ENCODE results near the gene TCF25. TPM values are rescaled to one million over a fixed set of nuclear protein-coding genes. Genes with fewer than 3 reads are reported as not detected.

Gene TCF25
- total RNA-seq, 1 experiment from 2014 or later: 153 TPM

DNA sequence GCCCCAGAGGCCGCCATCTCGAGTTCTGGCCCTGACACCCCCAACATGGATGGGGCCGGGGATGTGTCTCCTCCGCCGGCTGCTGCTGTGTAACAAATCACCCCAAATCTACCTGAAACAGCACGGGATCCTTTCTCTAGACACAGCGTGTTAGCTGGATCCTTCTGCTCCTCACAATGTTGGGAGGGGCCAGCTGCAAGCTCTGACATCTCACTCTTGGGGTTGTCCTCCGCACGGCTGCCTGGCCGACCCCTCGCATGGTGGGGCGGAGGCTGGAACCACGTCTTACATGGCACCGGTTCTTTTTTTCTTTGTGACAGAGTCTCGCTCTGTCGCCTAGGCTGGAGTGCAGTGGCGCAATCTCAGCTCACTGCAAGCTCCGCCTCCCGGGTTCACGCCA, 63.6 kb downstream of the TCF25 start:
- DNase-seq (ENCODE audit: low spot score): no peak

DNA sequence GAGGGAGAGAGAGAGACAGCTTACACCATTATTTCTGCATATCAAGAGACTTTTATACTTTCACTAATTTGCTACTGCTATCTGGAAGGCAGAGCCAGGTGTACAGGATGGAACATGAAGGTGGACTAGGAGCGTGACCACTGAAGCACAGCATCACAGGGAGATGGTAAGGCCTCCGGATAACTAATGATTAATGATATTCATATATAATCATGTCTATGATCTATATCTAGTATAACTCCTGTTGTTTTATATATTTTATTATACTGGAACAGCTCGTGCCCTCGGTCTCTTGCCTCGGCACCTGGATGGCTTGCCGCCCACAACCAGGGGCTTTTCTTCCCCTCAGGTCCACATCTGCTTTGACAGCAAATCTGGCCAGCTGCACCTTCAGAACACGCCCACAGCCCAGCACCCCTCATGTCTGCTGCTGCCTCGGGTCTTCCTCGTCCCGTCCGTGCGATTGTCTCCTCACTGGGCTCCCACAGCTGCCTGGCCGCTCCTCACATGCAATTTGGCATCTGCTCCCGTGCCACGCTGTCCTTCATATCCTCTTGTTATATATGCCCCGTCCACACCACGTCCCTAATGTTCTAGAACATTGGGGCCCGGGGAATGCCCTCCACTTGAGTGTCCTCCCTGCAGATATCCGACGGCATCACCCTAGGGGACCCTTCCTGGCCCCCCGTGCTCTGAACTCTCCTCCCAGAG, 64.9 kb downstream of the TCF25 start:
- DNase-seq (ENCODE audit: low spot score): no peak

DNA sequence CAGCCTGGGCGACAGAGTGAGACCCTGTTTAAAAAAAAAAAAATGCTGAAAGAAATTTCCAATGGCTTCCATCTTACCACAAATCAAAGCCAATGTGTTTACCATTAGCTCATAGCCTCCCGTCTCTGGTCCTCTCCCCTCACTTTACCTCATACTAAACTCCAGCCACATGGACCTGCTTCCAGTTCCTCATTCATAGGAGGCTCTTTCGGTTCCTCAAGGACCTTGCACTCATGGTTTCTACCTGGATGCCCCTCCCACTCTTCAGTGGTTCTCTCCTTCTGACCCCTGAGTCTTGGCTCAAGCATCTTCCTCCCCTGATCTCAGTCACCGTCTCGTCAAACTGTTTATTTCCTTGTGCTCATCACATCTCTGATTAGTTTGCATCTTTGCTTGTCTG, 71.4 kb downstream of the TCF25 start:
- DNase-seq (ENCODE audit: low spot score): no peak

DNA sequence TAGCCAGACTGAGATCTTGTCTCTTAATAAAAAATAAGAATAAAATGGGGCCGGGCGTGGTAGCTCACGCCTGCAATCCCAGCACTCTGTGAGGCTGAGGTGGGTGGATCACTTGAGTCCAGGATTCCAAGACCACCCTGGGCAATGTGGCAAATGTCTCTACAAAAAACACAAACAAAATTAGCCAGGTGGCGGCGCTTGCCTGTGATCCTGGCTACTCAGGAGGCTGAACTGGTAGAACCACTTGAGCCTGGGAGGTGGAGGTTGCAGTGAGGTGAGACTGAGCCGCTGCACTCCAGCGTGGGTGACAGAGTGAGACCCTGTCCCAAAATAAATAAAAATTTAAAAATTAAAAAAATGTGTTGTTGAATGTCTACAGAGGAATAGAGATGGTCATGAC, 72.3 kb downstream of the TCF25 start:
- no peak for DNase-seq (ENCODE audit: low spot score)

GRCh38 chr16:89946515-89946914, 73.1 kb downstream of the TCF25 start:
- DNase-seq (ENCODE audit: low spot score): no peak

DNA sequence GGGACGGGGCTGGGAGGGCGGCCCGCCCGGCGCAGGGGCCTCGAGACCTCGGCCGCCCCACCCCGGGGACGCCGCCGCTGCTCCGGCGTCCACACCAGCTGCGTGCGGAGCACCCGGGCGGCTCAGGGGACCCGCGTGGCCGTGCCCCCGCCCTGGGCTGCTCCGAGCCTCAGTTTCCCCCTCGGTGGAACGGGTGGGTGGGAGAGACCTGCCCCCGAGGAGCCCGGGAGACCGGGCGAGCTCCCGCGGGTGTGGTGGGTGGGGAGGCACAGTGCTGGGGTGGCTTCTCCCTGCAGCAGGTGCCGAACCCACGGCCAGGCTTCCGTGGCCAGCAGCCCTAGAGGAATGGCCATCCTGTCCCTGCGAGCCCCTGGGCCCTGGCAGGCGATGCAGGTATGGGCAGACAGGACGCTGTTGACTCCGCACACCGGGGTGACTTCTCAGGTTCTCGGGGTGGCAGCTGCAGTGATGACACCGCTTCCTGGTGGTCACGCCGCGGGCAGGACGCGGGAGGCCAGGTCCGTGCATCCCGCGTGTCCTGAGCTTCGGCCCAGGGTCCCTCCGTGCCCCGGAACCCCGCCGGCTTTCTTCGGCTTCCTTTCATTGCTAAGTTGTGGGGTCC, 75.8 kb downstream of the TCF25 start:
- DNase-seq (ENCODE audit: low spot score): no peak

DNA sequence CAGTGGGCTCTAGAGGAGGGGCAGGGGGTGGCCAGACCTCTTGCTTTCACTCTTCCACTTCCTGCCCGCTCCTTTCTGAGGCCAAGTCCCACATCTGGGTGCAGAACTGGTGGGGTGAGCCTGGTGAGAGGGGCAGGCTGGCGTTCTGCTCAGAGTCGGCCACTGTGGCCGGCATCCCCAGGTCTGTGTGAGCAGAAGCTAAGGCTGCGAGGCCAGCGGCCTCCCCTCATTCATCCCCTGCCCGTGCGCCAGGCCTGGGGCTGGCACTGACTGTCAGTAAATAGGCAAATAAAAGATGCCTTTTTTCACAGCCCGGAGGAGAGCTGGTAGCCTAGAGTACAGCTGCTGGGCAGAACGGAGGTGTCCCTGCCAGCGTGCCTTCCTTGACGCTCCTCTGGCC, 76.4 kb downstream of the TCF25 start:
- no peak for DNase-seq (ENCODE audit: low spot score)

- no peak for DNase-seq (ENCODE audit: low spot score)
Observed at GRCh38 chr16:89951509-89951908, 78.1 kb downstream of the TCF25 start.

DNA sequence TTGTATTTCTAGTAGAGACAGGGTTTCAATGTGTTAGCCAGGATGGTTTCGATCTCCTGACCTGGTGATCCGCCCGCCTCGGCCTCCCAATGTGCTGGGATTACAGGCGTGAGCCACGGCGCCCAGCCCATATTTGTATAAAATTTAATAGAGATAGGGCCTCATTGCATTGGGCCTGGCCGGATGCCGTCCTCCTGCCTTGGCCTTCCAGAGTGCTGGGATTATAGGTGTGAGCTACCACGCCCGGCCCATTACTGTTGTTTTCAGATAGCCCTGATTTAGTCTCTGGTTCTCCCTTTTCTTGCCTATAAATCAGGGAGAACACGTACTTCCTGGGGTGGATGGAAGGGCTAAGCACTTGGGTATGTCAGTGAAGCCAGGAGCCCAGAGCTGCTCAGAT, 78.7 kb downstream of the TCF25 start:
- no peak for DNase-seq (ENCODE audit: low spot score)

GRCh38 chr16:89952551-89952950, 79.2 kb downstream of the TCF25 start:
- no peak for DNase-seq (ENCODE audit: low spot score)

GRCh38 chr16:89953671-89954406, 80.4 kb downstream of the TCF25 start:
- no peak for DNase-seq (ENCODE audit: low spot score)

- DNase-seq (ENCODE audit: low spot score): no peak
Observed at GRCh38 chr16:89954462-89954861, 81.1 kb downstream of the TCF25 start.

DNA sequence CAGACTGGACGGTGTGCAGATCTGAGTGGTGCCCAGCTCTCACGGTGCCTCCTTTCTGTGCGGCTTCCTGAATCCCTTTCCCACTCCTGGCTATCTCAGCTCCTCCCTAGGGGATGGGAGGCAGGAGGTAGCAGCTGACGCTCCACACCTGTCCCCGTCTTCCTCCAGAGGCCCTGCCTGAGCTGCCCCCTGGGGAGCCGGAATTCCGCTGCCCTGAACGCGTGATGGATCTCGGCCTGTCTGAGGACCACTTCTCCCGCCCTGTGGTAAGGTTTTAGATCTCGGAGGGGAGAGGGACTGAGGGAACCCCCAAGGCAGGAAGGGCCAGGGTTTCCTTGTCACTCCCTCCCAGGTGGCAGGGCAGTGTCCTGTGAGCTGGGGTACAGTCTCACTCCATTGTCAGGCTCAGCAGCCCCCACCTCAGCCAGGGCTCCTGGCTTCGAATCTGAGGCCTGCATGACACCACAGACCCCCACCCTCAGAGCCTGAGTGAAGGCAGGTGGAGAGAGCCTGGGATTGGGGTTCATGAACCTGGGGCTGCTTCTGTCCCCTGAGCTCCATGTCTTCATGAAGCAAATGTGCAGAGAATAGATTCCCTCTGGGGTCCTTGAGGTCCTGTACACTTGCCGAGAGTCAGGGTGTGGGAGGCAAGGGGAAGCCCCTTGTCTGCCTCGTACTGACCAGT, 81.8 kb downstream of the TCF25 start:
- no peak for DNase-seq (ENCODE audit: low spot score)

DNA sequence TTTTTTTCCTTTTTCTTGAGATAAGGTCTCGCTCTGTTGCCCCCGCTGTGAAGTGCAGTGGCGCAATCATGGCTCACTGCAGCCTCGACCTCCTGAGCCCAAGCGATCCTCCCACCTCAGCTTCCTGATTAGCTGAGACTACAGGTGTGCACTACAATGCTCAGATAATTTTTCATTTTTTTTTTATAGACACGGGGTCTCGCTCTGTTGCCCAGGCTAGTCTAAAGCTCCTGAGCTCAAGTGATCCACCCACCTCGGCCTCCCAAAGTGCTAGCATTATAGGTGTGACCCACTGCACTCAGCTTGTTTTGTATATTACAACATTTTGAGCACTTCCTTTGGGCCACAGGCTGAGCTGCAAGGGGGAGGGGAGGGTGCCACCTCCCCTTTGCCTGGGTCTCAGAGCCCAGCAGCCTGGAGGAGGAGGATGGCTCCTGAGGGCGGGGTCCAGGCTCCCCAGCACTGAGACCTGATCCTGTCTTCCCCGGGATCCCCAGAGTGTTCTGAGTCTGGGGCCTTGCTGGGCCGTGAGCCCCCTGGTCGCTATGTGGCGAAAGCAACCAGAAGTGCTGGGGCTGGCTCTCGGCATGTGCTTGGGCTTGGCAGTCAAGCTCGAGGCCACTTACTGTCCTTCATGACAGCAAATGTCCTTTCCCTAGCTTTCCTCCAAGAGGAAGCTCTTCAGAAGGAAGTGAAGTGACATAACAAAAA, 83.3 kb downstream of the TCF25 start:
- no peak for DNase-seq (ENCODE audit: low spot score)

- no peak for DNase-seq (ENCODE audit: low spot score)
Observed at GRCh38 chr16:89957216-89957785, 83.9 kb downstream of the TCF25 start.

DNA sequence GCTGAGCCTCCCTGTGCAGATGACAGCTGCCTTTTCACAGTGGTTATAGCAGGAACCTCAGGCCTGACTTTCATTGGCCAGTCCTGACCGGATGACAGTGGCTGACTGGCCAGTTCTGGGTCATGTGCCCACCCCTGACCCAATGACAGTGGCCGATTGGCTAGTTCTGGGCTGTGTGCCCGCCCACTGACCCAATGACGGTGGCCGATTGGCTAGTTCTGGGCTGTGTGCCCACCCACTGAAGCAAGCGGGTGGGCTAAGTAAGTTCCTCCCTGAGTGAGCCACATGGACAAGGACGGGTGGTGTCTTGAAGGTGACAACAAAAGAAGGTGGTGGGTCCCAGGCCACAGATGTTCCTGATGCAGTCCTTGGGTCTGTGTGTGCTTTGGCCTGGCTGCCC, 84.7 kb downstream of the TCF25 start:
- peak; percentile 50 for DNase-seq (ENCODE audit: low spot score)

DNA sequence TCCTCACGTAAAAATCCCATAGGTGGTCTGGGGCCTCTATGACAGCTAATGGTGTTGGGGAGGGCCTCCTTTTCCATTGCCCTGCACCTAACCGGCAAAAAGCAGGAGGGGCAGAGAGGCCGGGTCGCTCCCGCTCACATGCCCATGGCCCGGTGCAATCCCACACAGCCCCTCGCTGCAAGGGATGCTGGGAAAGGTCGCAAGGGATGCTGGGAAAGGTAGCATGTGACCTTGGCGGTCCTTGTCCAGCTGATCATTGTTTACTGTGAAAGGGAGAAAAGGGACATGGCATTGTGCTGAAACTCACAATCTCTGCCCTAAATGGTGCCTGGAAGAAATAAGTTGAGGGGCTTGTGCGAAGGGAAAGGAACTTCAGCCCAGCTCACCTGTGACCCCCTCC, 85.2 kb downstream of the TCF25 start:
- no peak for DNase-seq (ENCODE audit: low spot score)

GRCh38 chr16:89960966-89961365, 87.6 kb downstream of the TCF25 start:
- no peak for DNase-seq (ENCODE audit: low spot score)

Data from A172 (cell line).